Lower lobe of right lung (tissue), 2 donors: Measurements from ENCODE around the gene SRC. TPM values are rescaled to one million over a fixed set of nuclear protein-coding genes. Genes with fewer than 3 reads are reported as not detected.

Experiments
- ATAC-seq, 2 donors: fragments of 200-7000 bp; cut with Tn5 transposase; one replicate each; pipeline ENCODE4 v1.9.1; 2020 to 2022; ENCODE audit warnings: mild to moderate bottlenecking in 2 of 2, moderate library complexity in 2 of 2
- DNase-seq: peaks from one replicate; pipeline ENCODE4 v3.0.0-alpha.2; 2020
- H3K27ac ChIP-seq: fragments of 200-600 bp; one replicate; pipeline ENCODE4 v1.8.0; 2022
- H3K27me3 ChIP-seq: fragments of 200-600 bp; one replicate; pipeline ENCODE4 v1.8.0; 2022; ENCODE audit warnings: low read depth
- H3K36me3 ChIP-seq: fragments of 200-600 bp; one replicate; pipeline ENCODE4 v1.8.0; 2022; ENCODE audit warnings: mild to moderate bottlenecking
- H3K4me1 ChIP-seq: fragments of 200-600 bp; one replicate; pipeline ENCODE4 v1.8.0; 2022
- H3K4me3 ChIP-seq: fragments of 200-600 bp; one replicate; pipeline ENCODE4 v1.8.0; 2022; ENCODE audit warnings: mild to moderate bottlenecking
- H3K9me3 ChIP-seq: fragments of 200-600 bp; one replicate; pipeline ENCODE4 v1.8.0; 2022
- intact Hi-C: fragments of 100-400 bp; cut with DNase I; formaldehyde crosslinking; loops from one replicate; pipeline ENCODE4 v1.11.0; 2022
- total RNA-seq: library from RNA; stranded (reverse); fragmentation: NEBNext Ultra II Directional; extraction: Animal tissue kit (Norgen Biotek cat#: 25700); gene quantifications from one replicate; pipeline ENCODE4 v1.2.1, GENCODE V29; 2021
- TF ChIP-seq, protein P1 (sequence below): fragments of 200-600 bp; IDR thresholded peaks from one replicate; pipeline ENCODE4 v1.8.0; 2022; ENCODE audit warnings: antibody characterized with exemption, mild to moderate bottlenecking
- donor health status: DM: no; HTN: yes; CAD: no; lungs with severe emphysema.

The SRC gene
- total RNA-seq, 1 donor from 2014 or later, result 72.7 TPM

DNA sequence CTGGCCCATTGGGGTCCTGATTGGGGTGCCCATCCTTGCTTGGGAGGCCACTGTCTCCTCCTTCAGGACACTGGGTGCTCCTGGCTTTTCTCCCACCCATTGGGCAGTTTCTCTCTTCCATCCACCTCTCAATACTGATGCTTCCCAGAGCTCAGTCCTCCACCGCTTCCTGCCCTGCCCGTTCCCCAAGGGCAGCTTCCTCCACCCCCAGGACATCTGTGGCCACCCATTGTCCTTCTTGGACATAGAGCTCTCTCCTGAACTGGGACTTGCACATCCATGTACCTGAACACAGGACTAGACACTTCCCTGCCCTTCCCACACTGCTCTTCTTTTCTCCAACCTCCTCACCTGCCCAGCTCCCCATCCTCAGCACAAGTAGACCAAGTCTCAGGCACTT lies 105.7 kb downstream of the SRC start:
- Histone ChIP-seq H3K9me3 (peaks cover 15% of the 10 kb centered on the region), H3K27ac (no peak overlapping the region), H3K4me1 (no peaks in the 10 kb centered on the region), H3K27me3 (no peaks in the 10 kb centered on the region), H3K36me3 (no peaks in the 10 kb centered on the region), H3K4me3 (no peak overlapping the region)
- TF ChIP-seq, protein P1, sequence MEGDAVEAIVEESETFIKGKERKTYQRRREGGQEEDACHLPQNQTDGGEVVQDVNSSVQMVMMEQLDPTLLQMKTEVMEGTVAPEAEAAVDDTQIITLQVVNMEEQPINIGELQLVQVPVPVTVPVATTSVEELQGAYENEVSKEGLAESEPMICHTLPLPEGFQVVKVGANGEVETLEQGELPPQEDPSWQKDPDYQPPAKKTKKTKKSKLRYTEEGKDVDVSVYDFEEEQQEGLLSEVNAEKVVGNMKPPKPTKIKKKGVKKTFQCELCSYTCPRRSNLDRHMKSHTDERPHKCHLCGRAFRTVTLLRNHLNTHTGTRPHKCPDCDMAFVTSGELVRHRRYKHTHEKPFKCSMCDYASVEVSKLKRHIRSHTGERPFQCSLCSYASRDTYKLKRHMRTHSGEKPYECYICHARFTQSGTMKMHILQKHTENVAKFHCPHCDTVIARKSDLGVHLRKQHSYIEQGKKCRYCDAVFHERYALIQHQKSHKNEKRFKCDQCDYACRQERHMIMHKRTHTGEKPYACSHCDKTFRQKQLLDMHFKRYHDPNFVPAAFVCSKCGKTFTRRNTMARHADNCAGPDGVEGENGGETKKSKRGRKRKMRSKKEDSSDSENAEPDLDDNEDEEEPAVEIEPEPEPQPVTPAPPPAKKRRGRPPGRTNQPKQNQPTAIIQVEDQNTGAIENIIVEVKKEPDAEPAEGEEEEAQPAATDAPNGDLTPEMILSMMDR, result no peak
- DNase-seq, result no peak
- intact Hi-C loops, result no loop called here
- no peak for ATAC-seq

DNA sequence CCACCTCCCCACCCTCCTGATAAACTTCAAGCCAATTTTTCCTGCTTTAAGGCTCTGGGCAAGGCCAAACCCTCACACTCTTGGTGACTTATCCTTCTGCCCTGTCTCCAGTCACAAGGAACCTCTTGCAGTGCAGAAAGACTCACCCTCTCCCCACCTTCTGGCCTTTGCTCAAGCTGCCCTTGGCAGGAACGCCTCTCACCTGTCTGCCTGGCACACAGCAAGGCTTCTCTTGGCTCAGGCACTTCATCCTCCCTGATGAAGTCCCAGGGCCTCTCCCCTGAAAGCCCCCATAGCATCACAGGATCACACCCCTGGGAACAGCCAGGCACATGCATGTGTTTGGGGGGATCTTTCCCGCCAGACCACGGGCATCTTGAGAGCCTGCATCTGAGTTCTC lies 106.3 kb downstream of the SRC start:
- DNase-seq, result no peak
- Histone ChIP-seq H3K36me3 (no peaks in the 10 kb centered on the region), H3K27me3 (no peaks in the 10 kb centered on the region), H3K9me3 (peaks cover 15% of the 10 kb centered on the region), H3K4me3 (no peak overlapping the region), H3K4me1 (no peaks in the 10 kb centered on the region), H3K27ac (no peak overlapping the region)
- TF ChIP-seq, protein P1, result no peak
- ATAC-seq, result no peak
- intact Hi-C loops, result no loop called here

DNA sequence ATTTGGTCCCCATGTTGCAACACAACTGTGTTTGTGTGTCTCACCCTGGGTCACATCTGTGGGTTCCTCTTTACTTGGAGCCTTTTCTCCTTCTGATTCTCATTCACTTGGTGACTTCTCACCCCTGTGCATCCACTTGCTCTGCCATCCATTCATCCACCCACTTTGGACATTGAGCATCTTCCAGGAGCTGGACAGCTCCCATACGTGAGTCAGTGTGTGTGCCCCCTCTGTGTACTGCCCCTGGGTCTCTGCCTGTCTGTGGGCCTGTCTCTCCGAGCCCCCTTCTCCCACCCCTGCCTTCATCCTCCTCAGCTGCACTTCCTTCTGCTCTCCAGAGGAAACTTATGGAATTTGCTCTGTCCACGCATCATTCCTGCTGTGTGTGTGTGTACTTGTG lies 107.3 kb downstream of the SRC start:
- Histone ChIP-seq H3K36me3 (no peaks in the 10 kb centered on the region), H3K27me3 (no peaks in the 10 kb centered on the region), H3K4me1 (no peaks in the 10 kb centered on the region), H3K4me3 (no peak overlapping the region), H3K27ac (no peak overlapping the region), H3K9me3 (peaks cover 16% of the 10 kb centered on the region)
- no peak for ATAC-seq
- DNase-seq, result no peak
- TF ChIP-seq, protein P1, result no peak
- intact Hi-C loops, result no loop called here

DNA sequence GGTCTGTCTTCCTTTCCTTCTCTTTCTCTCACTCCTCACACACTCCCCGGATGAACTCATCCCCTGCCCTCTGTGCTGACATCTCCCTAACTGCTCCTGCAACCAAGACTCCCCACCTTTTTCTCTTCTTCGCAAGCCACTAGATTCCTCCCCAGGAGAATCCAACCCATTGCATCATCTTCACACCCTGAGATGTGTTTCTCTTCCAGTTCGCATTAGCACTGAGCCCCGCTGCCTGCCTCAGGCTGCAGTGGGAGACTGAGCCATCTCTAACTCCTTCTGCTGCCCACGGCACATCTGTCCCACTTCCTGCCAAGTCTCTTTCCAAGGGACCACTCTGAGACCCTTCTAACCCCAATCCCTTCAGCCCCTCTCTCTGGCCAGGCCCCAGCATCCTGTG lies 107.9 kb downstream of the SRC start:
- Histone ChIP-seq H3K36me3 (no peaks in the 10 kb centered on the region), H3K9me3 (peaks cover 22% of the 10 kb centered on the region), H3K27ac (no peak overlapping the region), H3K4me1 (no peaks in the 10 kb centered on the region), H3K27me3 (no peaks in the 10 kb centered on the region), H3K4me3 (no peak overlapping the region)
- DNase-seq (no peak), ATAC-seq (no peak)
- intact Hi-C loops, result no loop called here
- TF ChIP-seq, protein P1, result no peak

DNA sequence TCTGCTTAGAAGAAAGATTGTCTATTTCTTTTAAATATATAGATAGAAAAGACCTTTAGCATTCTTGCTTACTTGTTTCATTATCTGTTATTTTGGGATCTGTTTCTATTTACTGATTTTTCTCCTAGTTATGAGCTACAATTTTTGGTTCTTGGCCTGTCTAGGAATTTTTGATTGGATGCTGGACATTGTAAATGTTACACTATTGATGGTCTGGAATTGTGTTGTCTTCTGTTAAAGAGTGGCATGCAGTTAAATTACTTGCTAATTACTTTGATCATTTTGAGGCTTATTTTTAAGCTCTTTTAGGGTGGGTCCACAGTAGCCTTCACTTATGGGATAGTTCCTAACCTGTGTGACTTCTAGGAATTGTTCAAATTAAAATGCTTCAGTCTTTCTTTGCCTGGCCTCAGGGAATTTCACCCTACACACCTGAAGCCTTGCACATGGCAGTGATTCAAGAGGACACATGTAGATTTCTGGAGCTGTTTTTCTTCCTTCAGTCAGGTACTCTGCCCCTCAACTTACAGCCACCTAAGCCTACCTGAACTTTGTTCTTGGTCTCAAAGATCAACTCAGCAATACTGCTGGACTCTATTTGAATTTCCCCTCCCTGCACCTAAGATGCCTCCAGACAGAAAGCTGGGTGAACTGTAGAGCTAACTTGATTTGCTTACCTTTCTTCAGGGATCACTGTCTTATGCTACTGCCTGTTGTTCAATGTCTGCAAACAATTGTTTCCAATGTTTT lies 108.9 kb downstream of the SRC start:
- Histone ChIP-seq H3K27me3 (no peaks in the 10 kb centered on the region), H3K27ac (no peak overlapping the region), H3K4me3 (no peak overlapping the region), H3K4me1 (no peaks in the 10 kb centered on the region), H3K36me3 (no peaks in the 10 kb centered on the region), H3K9me3 (peaks cover 29% of the 10 kb centered on the region)
- DNase-seq, result no peak
- ATAC-seq, result no peak
- intact Hi-C loops, result no loop called here
- TF ChIP-seq, protein P1, result no peak

Other genes starting within 250 kb of the SRC start
- 160 TPM for gene RPN2, start 166.8 kb upstream of the SRC start, total RNA-seq
- 3.9 TPM for gene MROH8, start 166.6 kb upstream of the SRC start, total RNA-seq
- not detected for gene GHRH, start 84.3 kb upstream of the SRC start, total RNA-seq
- 28.2 TPM for gene MANBAL, start 56.5 kb upstream of the SRC start, total RNA-seq
- gene NNAT, start 175.1 kb downstream of the SRC start, total RNA-seq, result 0.83 TPM
- 66.8 TPM for gene BLCAP, start 181.7 kb downstream of the SRC start, total RNA-seq